Neural cell (in vitro differentiated cells): ENCODE measurements around the gene NUDCD3.

Experiments used
- SMC3 ChIP-seq: fragments of 450-650 bp; conservative IDR thresholded peaks from 2 replicates; pipeline ENCODE4 v1.6.1; 2014; ENCODE audit warnings: antibody characterized with exemption, mild to moderate bottlenecking, moderate library complexity; ENCODE audit not compliant: poor library complexity
- TF ChIP-seq, protein P1 (sequence below): fragments of 450-650 bp; IDR thresholded peaks from 2 replicates; pipeline ENCODE4 v1.5.1; 2014; ENCODE audit warnings: antibody characterized with exemption, mild to moderate bottlenecking, moderate library complexity; ENCODE audit not compliant: poor library complexity, severe bottlenecking

DNA sequence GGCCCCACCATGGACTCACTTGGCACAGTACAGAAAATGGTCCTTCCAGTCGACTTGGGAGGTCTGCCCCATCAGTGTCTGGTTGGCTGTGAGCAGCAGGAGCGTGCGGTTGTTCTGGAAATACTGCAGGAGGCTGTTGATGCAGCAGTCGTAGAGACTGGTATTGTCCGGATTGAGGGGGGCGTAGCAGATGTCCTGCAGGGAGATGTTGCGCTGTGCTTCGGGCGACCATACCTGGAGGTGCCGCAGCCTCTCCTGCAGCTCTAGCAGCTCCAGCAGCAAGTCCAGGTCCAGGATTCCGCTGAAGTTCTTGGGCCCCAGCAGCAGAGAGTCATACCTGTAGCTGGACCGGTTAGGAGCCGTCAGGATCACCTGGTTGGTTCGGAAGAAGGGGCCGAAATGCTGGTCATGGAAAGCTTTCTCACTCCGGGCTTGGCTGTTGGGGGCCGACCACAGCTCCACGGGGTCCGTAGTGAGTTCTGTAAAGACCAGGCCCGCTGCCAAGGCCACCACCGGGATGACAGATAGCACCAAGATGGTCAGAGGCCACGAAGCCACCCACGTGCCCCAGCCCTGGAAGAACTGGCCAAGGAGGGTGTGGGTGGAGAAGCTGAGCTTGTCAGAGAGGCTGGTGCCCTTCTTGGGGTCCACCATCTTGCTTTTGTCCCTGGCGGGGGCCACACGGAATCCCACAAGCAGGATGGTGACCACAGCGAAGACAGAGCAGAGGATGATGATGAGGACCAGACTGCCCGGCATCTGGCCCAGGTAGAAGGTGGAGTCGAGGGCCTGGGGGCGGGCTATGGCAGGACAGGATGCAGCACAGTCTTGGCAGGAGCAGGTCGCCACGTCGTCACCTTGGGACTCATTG lies 48.6 kb upstream of the NUDCD3 start:
- TF ChIP-seq SMC3, result no peak
- TF ChIP-seq, protein P1, sequence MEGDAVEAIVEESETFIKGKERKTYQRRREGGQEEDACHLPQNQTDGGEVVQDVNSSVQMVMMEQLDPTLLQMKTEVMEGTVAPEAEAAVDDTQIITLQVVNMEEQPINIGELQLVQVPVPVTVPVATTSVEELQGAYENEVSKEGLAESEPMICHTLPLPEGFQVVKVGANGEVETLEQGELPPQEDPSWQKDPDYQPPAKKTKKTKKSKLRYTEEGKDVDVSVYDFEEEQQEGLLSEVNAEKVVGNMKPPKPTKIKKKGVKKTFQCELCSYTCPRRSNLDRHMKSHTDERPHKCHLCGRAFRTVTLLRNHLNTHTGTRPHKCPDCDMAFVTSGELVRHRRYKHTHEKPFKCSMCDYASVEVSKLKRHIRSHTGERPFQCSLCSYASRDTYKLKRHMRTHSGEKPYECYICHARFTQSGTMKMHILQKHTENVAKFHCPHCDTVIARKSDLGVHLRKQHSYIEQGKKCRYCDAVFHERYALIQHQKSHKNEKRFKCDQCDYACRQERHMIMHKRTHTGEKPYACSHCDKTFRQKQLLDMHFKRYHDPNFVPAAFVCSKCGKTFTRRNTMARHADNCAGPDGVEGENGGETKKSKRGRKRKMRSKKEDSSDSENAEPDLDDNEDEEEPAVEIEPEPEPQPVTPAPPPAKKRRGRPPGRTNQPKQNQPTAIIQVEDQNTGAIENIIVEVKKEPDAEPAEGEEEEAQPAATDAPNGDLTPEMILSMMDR, result no peak
